Stimulated activated CD4-positive, alpha-beta T cell treated with anti-CD3 and anti-CD28 coated beads, Interleukin-2, amount 100 ng/mL, for 48 hours (primary cell): Measurements from ENCODE around the gene CLSTN2.

Experiments used
- DNase-seq, 2 donors: peaks; one replicate each; pipeline ENCODE4 v3.0.0-alpha.2; 2020

The CLSTN2 gene

DNA sequence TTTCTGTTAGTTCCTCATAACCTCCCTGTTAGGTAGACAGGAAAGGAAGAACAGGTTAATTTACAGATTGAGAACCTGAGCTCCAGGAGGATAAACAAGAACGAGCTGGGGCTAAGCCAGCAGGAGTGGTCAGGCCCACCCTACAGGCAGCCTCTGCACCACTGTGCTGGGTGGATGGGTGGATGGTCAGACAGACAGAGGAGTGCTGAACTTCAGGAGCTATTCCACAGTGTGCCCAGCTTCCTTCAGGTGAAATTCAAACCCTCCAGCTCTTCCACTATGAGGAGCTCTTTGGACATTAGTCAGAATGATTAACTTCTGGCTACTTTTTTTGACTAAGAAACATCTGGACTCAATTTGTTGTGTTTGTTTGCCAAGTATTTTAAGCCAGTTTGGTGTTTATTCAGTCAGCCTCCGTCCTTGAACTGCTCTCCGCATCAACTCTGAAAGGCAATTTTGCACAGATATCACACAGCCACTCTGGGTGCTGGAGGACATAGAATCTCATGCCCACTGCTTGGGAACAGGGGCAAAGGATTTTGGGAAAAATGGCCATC is 361.9 kb downstream of the CLSTN2 start:
- no peak for DNase-seq

DNA sequence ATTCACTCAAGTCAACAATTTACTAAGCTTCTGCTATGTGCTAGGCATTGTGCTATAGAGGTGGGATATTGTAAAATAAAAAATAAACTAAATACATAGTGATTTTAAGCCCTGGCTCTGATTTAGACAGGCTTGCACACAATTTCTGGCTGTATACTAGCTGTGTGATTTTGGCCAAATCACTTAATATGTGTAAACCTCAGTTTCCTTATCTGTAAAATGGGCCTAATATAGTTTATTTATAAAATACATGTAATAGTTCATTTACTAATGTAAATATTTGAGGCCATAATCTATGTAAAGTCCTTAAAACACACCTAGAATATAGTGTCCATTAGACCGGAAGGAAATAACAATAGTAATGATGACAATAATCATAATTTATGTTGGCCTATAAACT is 363.1 kb downstream of the CLSTN2 start:
- no peak for DNase-seq

DNA sequence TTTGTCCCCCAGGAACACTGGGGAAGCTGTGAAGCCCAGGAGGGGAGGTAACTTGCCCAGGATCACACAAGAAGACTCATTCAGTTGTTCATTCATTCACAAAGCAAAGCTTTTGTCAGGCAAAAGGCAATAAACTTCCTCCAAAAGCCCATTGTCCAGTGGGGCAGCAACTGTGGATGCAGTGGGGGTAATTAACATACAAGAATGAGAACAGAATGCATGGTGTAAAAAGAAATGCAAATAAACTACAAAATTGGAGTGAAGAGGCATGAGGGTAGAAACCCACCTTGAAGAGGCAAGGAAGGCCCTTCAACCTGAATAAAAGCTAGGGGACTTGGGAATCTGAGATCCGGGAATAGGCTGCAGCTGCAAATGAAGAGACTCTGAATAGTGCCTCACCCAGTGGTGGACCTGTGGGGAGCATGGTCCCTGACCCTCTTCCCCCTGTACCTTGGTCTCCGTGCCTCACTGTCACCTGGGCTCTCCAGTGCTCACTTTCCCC is 363.6 kb downstream of the CLSTN2 start:
- no peak for DNase-seq

DNA sequence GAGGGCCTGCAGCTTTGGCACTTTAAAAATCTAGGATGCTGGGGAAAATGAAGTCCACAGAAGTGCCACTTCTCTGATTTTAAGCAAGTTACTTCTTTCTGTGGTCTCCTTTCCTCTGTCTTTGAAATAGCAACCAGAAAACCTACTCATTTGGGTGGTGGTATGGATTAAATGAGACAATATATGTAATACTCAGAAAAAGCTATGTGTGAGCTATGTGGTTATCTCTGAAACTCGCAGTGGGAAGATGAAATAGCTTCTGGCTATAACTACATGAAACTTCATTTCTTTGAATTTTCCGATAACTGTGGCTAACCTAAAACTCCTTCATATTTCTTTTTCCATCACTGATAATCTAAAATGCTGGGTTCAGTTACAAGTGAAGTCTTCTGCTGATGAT is 368.9 kb downstream of the CLSTN2 start:
- DNase-seq = no peak

DNA sequence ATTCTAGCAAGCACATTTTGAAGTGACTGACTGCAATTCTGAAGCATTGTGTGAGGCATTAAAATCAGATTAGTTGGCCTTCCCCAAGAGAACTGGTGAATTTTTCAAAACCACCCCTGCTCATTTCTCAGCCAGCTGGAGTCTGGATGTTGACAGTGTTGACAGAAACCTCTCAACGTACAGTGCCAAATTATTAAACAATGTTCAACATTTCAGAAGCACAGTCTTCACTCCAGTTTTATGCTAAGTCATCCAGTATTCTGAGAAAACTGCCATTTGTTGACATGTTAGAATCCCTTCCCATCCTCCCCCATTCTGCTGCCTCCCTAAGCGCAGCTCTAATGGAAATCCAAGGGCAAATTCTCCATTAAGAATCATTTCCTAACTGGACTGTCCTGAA is 373.6 kb downstream of the CLSTN2 start:
- DNase-seq = no peak

DNA sequence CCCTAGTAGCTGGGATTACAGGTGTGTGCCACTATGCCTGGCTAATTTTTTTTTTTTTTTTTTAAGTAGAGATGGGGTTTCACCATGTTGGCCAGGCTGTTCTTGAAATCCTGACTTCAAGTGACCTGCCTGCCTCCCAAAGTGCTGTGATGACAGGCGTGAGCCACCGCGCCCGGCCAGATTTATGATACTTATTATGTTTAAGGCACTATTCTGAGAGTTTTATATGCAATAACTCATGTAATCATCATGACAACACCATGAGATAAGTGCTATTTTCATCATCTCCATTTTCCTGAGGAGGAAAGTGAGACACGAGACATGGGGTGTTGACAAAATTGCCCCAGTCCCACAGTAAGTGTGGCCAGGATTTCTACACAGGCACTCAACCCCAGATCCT is 376.4 kb downstream of the CLSTN2 start:
- DNase-seq = no peak

DNA sequence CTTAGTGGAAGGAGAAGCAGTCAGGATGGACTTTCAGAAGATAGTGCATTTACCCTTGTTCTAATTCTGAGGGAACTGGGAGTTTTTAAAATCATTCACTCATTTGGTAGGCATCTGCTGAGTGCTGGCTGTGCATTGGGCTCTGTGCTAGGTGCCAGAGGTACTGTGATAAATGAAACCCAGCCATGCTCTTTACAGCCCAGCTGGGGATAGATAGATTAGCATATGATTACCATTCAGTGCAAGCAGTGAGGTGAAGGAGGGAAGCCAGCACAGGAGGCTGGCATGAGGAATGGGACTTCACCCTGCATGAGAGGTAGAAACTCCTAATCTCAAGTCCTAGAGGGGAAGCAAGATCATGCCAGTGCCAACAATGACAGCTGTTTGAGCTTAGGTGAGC is 381.0 kb downstream of the CLSTN2 start:
- DNase-seq = no peak

DNA sequence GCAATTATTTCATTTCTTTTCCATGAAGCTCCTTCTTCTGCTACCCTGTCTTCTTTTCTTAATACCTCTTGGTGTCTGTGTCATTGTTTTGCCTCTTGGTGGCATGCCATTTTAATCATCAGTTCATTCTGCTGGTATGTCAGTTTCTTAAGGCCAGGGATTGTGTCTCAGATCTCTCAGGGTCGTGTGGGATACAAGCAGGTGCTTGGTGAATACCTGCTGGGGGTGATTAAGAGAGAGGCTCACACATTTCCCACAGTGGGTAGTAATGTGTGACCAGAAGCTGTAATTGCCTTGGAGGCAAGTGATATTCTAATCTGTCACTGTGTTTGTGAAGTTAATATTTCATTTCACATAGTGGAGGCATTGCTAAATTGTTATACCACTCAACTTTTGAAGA is 381.5 kb downstream of the CLSTN2 start:
- no peak for DNase-seq

DNA sequence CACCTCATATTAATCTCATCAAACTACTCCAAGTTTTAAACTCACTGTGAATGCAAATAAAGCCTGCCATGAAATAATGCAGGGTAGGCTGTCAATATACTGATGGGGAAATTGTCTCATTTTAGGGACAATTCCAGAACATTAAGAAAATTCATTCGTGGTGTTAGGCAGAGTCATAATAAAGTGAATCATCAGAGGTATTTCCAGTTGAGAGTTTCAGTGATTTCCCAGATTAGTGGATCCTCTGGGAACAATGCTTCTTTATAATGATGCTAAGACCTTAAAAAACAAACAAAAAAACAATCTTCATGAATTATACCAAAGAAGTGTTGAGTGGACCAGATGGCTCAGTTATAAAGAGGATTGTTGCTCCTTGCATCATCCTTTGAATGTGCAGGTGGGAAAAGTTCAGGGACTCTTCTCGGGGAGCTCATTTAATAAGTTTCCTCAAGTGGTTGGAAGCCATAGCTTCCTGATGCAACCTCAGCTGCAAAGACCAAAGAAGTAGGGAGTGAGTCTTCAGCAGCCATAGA is 381.9 kb downstream of the CLSTN2 start:
- no peak for DNase-seq

DNA sequence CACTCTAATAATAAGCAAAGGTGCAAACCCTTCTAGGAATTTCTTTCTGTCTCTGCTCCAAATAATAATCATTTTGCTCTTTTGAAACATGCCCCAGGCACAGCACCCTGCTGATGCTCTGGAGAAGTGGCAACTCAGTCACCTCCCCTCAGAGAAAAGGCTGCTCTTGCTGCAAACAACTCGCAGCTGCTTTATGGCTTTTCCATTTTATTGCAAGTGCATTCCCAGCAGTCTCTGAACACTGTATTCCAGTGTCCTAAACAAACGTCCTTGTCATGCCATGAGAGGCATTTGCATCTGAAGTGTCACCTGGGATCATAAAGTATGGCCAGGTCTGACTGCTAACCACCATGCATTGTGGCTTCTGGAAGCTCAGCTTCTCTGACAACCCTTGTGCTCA is 384.8 kb downstream of the CLSTN2 start:
- no peak for DNase-seq

DNA sequence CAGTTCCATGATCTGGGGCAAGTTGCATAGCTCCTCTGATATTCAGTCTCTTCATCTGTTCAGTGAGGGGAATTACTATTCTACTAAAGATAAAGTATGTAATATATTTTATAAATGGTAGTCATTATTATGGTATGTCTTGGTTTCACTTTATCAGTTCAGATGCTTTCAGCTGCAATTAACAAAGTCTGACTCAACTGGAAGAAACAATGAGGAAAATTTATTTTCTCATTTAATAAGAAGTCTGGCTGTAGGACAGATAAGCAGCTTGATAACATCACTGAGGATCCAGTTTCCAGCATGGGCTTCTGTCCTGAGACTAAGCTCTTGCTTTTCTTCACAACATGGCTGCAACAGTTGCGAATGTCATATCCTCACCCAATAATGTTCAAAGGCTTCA is 388.6 kb downstream of the CLSTN2 start:
- DNase-seq = no peak

DNA sequence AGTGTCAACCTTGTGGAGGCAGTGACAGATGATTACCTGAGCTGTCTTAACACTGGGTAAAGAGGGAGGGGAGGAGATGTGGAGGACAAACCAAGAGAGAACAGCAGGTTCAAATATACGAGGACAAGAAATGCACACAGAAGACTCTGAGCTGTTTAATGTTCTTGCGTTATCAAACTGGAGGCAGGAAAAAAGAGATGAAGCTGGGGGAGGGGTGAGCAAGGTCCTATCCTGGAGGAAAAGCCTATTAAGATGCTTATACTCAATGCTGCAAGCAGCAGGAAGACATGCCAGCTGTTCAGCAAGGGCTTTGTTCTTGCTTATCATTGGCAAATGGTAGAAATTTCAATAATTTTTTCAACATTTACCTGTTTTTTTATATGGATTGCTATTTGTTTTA is 397.1 kb downstream of the CLSTN2 start:
- DNase-seq = no peak

DNA sequence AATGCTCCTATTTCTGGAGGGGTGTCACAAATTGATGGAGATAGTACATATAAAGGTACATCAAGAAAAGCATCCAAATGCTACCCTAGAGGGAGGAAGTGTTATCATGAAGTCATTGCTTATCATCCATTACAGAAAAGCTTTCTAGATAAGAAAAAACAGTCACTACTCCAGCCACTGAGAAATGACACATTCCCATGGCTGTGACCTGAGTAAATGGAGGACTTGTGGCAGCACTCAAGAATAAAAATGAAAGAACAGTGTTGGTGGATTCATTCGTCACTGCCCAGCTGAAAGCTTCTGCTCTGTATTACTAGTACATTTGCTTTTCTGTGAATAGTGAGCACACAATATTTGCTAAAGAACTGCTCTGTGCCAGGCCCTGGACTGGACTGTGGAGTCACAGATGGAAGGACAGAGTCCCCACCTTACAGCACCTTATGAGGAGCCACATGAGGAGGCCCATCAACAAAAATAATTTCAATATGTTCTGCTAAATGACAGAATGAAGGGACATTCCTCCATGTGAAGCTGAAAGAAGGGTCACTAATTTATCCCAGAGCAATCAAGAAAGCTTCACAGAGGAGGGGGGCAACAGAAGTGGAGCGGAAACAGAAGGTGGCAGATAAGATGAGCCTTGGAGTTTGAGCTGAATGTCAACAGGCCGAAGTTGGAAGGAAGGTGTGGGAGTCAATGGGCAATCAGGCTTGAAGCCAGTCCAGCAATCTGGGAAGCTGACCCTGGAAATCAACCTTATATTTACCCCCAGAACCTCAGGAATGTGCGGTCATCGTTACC is 399.3 kb downstream of the CLSTN2 start:
- no peak for DNase-seq

DNA sequence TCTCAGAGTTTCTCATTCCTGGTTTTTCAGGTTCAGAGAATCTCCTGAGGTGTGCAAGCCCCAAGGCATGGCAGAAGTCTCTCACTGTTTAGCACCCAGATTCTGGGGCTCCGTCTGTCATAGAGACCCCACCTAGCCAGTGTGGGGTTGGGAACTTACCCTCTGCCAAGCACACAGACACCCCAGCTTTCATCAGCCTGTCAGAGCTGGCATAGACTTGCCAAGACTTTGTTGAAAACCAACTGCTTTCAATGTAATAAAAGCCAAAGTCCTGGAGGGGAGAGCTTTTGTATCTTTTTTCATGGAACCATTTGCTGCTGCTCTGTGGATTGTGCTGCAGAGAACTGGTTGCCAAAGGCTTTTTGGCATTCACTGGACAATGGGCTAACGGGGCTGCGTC is 401.5 kb downstream of the CLSTN2 start:
- no peak for DNase-seq

DNA sequence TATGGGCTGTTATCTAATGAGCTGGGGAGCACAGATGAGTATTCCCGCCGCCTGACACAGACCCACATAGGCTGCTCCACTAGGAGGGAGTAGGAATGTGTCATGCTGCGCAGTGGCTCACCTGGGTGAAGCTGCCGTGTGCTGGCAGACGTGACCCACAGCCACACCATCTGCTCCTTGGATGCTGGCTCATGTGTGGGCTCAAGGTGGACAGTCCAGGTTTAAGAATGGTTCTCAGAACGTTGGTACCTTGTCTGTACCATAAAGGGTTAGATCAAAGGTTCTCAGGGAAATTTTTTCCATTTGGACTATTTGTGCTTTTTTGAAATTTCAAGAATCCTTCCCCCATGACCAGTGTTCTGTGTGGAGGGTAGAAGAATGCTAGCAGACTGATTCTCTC is 403.9 kb downstream of the CLSTN2 start:
- DNase-seq = no peak

DNA sequence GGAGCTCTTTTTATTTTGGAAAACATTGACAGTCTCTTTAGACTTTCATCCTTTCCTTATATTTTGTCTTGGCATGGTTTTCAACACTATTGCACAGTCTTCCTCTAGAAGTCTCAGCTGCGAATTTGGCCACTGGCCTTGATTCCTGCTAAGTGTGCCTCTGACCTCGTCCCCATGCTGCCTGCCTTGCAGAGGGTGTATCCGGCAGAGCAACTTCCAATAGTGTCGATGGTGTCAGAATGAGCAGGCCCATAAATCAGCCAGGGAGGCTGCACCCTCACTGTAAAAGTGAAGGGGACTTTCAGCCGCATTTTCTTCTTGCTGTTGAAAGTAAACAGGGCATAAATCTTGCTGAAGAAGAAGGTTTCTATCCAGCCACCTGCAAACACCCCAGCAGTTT is 406.2 kb downstream of the CLSTN2 start:
- no peak for DNase-seq

DNA sequence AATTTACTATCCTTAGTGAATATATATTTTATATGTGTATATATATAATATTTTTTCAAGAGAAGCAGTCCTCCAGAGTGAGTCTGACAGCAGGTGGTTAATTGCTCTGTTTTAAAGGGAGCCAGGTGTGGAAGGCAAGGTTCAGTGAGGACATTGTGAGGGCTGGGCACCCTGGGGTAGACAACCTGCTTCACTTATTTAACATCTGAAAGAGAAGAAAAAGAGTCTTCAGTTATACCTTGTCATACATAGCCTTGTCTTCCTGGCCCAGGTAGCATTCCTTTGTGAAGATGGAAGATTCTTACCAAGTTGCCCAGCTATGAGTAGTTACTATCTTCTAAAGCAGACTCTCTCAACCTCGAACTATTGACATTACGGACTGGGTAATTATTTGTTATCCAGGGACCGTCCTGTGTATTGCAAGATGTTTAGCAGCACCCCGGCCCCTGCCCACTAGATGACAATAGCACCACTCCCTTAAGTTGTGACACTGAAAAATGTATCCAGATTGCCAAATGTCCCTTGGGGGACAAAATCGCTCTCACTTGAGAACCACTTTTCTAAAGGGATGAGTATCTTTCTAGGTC is 406.9 kb downstream of the CLSTN2 start:
- no peak for DNase-seq

DNA sequence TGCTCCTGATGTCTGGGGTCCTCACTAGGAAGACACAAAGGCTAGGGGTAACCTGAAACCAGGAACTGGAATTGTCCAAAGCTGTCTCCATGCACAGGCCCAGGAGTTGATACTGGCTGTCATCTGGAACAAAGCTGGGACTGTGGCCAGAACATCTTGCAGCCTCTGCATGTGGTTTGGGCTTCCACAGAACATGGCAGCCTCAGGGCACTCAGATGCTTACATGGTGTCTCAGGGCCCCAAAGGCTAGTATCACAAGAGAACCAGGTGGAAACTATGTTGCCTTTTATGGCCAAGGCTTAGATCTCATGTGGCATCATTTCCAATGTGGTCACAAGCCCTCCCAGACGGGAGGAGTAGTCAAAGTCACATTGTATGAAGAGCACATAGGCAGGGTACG is 407.7 kb downstream of the CLSTN2 start:
- DNase-seq = no peak

DNA sequence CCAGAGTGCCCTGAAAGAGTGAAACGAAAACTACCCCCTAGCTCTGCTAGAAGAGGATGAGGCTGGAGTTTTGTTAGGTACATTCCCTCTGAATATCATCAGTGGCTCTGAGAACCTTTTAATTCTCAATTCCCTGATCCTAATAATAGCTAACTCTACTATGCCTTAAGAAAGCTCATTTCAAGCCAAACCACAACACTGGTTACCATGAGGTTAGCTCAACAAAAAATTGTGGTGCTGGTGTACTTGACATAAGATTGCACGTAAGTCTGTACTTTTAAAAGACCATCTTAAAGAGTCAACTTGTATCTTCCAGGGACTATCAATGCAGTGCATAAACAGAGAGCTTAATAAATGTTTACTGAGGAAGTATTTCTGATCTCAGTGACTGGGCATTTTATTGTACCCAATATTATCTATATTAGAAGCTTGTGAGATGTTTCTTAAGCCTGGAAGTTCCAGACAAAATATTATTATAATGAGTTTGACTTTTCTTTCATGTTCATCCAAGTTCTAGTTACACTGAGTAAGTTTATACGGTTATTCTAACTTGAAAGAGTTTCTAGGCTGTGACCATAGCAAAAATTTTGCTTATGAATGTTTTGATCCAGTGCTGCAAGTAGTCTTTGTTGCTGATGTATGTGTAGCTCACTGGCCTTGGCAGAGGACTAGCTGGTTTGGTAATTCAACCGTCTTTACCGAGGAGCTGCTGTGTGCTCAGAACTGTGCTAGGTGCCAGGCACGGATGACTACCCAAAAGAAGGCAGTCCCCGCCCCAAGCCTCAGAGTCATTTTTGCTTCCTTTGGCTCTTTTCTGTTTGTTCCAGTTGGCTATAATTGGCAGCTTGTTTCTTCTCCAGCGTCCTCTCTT is 408.5 kb downstream of the CLSTN2 start:
- no peak for DNase-seq

DNA sequence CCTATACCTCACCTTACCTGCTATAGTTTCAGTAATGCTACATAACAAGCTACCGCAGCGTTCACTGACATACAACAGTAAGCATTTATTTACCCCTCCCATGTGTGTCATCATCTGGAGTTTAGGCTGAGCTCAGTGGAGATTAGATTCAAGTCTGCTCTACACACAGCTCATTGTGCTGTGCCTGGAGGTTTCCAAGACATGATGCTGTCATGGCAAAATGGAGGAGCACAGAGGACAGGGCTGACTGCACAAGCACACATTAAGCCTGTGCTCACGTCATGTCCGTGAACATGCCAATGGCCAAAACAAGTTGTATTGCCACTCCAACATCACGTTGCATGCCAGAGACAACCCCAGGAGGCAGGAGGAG is 409.1 kb downstream of the CLSTN2 start:
- no peak for DNase-seq

DNA sequence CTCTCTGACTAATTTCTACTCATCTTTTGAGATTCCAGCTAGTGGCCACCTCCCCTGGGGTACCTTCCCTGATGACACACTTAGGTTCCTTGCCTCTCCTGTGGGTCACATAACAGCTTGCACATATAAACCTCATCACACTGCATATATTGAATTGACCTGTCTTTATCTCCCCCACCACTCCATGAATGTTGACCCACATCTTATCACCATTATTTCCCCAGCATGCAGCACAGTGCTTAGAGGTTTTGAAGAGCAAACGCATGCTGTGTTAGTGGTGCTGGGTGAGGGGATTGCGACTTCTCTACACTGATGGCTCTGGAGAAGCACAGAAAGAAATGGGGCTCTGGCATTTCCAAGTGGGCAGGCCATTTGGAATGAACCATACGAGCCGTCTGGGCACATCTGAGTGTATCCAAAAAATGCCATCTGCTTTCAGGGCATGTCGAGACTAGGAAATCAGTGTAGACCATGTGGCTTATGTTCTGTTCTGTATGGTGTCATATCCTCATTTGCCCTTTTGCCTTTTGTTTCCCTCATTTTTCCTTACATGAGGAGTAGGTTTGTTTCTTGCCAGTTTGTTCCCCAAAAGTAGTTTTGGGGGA is 409.7 kb downstream of the CLSTN2 start:
- DNase-seq = no peak

DNA sequence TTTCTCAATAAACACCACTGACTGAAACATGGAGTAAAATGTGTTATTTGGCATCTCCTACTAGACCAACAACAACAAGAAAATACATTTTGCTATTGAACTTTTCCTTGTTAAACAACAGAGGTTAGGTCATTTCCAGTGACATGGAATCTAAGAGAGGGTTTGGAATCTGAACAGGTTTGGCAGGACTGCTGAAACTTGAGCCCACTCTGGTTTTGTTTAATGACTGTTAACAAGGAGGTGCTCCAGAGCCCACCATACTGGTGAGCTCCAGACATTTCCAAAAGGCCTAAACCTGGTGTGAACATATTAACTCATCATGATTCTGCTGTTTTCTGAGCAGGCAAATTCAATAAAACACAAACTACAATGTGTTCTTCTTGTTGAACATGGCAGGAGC is 412.2 kb downstream of the CLSTN2 start:
- DNase-seq = no peak

DNA sequence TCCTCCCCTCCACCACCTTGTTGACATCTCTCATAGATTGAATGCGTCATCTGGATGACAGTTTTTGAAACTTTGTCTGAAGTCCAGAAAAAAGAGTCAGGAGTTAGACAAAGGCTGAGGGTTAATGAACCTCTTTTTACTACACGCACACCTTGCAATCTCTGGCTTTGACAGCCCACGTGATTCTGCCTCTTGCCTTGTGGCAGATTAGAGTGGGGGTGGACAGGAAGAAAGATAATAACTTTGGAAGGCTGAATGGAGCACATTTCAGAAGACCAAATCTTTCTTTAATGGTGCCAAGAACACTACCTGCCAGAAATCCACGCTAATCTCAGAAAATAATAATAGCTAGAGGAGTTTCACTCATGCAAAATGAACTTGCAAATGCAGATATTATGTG is 415.0 kb downstream of the CLSTN2 start:
- DNase-seq = no peak
